NCI-H2171 treated with DMSO at 0.1 percent for 48 hours (cell line): ENCODE results near the gene ZNF571.

ENCODE experiments used
- DNase-seq: peaks from one replicate; lab custom pipeline; 2025; lab: John Stamatoyannopoulos, UW

ZNF571 gene

GRCh38 chr19:37594304-37594981, at the start of gene ZNF571, which contains the start of gene ZNF540:
ZNF571 (minus strand) TSS chr19:37594792; CDS start chr19:37586676, 8,116 bp downstream.
ZNF540 (plus strand) TSS chr19:37594876; CDS start chr19:37598448, 3,572 bp downstream.
- peak; percentile 94 for DNase-seq

GRCh38 chr19:37635076-37636056, 40.8 kb upstream of the ZNF571 start:
- DNase-seq = no peak

GRCh38 chr19:37594982-37595382, 390 bp upstream of the ZNF571 start:
- DNase-seq = no peak

GRCh38 chr19:37593996-37594303, 642 bp downstream of the ZNF571 start:
- no peak for DNase-seq

- DNase-seq = no peak
Measured at GRCh38 chr19:37583340-37583739, 11.3 kb downstream of the ZNF571 start.

- DNase-seq = no peak
Measured at GRCh38 chr19:37572203-37572602, 22.4 kb downstream of the ZNF571 start.

- no peak for DNase-seq
Measured at GRCh38 chr19:37565370-37565669, 29.3 kb downstream of the ZNF571 start.

GRCh38 chr19:37564624-37565369, 29.8 kb downstream of the ZNF571 start:
- DNase-seq = no peak

GRCh38 chr19:37563518-37563917, 31.1 kb downstream of the ZNF571 start:
- no peak for DNase-seq

GRCh38 chr19:37551129-37551993, 43.2 kb downstream of the ZNF571 start:
- peak; percentile 85 for DNase-seq

GRCh38 chr19:37537391-37537947, 57.1 kb downstream of the ZNF571 start:
- DNase-seq = no peak

- DNase-seq = no peak
Measured at GRCh38 chr19:37519890-37520289, 74.7 kb downstream of the ZNF571 start.
